GM23338 (cell line): Measurements from ENCODE around the gene RYR3. TPM values are rescaled to one million over a fixed set of nuclear protein-coding genes. Genes with fewer than 3 reads are reported as not detected.

Experiments
- ATAC-seq: fragments of 200-7000 bp; cut with Tn5 transposase; 3 replicates; pipeline ENCODE4 v1.9.1; 2020
- DNase-seq: peaks from one replicate; pipeline ENCODE4 v3.0.0-alpha.2; 2015; ENCODE audit warnings: low spot score
- H2AFZ ChIP-seq: fragments of 200-600 bp; sonication (generic); 2 replicates; pipeline ENCODE4 v1.8.0; 2016; ENCODE audit warnings: antibody characterized with exemption, mild to moderate bottlenecking, moderate library complexity
- H3F3A ChIP-seq: fragments of 200-600 bp; sonication (generic); replicated peaks from 2 replicates; pipeline ENCODE4 v1.8.0; 2017; ENCODE audit warnings: antibody characterized with exemption, mixed run types, low read depth
- H3K27ac ChIP-seq: fragments of 200-600 bp; sonication (generic); 2 replicates; pipeline ENCODE4 v1.6.1; 2016; ENCODE audit warnings: low read depth
- H3K27me3 ChIP-seq: fragments of 200-600 bp; sonication (generic); 2 replicates; pipeline ENCODE4 v1.8.0; 2016; ENCODE audit warnings: mild to moderate bottlenecking, mixed run types, moderate library complexity; ENCODE audit not compliant: insufficient read depth
- H3K36me3 ChIP-seq: fragments of 200-600 bp; sonication (generic); 2 replicates; pipeline ENCODE4 v1.8.0; 2016; ENCODE audit warnings: mild to moderate bottlenecking; ENCODE audit not compliant: insufficient read depth
- H3K4me1 ChIP-seq: fragments of 200-600 bp; sonication (generic); 2 replicates; pipeline ENCODE4 v1.8.0; 2016; ENCODE audit warnings: mild to moderate bottlenecking, moderate library complexity; ENCODE audit not compliant: insufficient read depth
- H3K4me2 ChIP-seq: fragments of 200-600 bp; sonication (generic); 2 replicates; pipeline ENCODE4 v1.7.1; 2017; ENCODE audit warnings: mixed run types
- H3K4me3 ChIP-seq: fragments of 200-600 bp; sonication (generic); 2 replicates; pipeline ENCODE4 v1.6.1; 2016; ENCODE audit warnings: mixed run types
- H3K79me2 ChIP-seq: fragments of 200-600 bp; sonication (generic); replicated peaks from 2 replicates; pipeline ENCODE4 v1.8.0; 2017; ENCODE audit warnings: mild to moderate bottlenecking; ENCODE audit not compliant: insufficient read depth
- H3K9me2 ChIP-seq: fragments of 200-600 bp; sonication (generic); 2 replicates; pipeline ENCODE4 v1.8.0; 2017; ENCODE audit not compliant: insufficient read depth
- H4K20me1 ChIP-seq: fragments of 200-600 bp; sonication (generic); replicated peaks from 2 replicates; pipeline ENCODE4 v1.8.0; 2017; ENCODE audit warnings: mild to moderate bottlenecking; ENCODE audit not compliant: insufficient read depth
- H3K27ac Mint-ChIP-seq: 2 replicates; pipeline ENCODE4 v1.8.0; 2020; ENCODE audit warnings: inconsistent platforms, mild to moderate bottlenecking, moderate library complexity, mixed read lengths
- H3K27me3 Mint-ChIP-seq: 3 replicates; pipeline ENCODE4 v1.8.0; 2022; ENCODE audit warnings: low read depth, mild to moderate bottlenecking, moderate library complexity, mixed read lengths, inconsistent platforms; ENCODE audit not compliant: insufficient read depth, poor library complexity
- H3K36me3 Mint-ChIP-seq: 3 replicates; pipeline ENCODE4 v1.8.0; 2021; ENCODE audit warnings: low read depth, mild to moderate bottlenecking, inconsistent platforms, moderate library complexity, mixed read lengths
- H3K4me1 Mint-ChIP-seq: 3 replicates; pipeline ENCODE4 v1.8.0; 2020; ENCODE audit warnings: mild to moderate bottlenecking, inconsistent platforms, mixed read lengths
- H3K4me3 Mint-ChIP-seq: 3 replicates; pipeline ENCODE4 v1.8.0; 2021; ENCODE audit warnings: moderate library complexity, mild to moderate bottlenecking, inconsistent platforms, mixed read lengths
- H3K9me3 Mint-ChIP-seq: 3 replicates; pipeline ENCODE4 v1.8.0; 2020; ENCODE audit warnings: moderate library complexity, mild to moderate bottlenecking, inconsistent platforms, mixed read lengths
- CREB1 ChIP-seq: fragments of 250-450 bp; sonication (Bioruptor Pico); IDR thresholded peaks from 2 replicates; pipeline ENCODE4 v1.5.0; 2020; ENCODE audit warnings: low read depth, mild to moderate bottlenecking, moderate library complexity
- CTCF ChIP-seq, 2 experiments: fragments of 200-600 bp in 1 of 2; sonication (generic) in 1 of 2; conservative IDR thresholded peaks; 2 replicates each; pipeline versions ENCODE4 v1.5.1 to v1.6.1; 2016 to 2017; ENCODE audit warnings: antibody characterized with exemption in 2 of 2, low read depth in 2 of 2, mild to moderate bottlenecking in 2 of 2, moderate library complexity in 1 of 2
- ETS1 ChIP-seq: IDR thresholded peaks from 2 replicates; pipeline ENCODE4 v1.6.1; 2016; ENCODE audit warnings: antibody characterized with exemption
- JUNB ChIP-seq: IDR thresholded peaks from one replicate; pipeline ENCODE4 v1.6.1; 2016; ENCODE audit warnings: antibody characterized with exemption; ENCODE audit not compliant: unreplicated experiment
- POLR2AphosphoS5 ChIP-seq: IDR thresholded peaks from 2 replicates; pipeline ENCODE4 v1.6.1; 2016; ENCODE audit warnings: antibody characterized with exemption, low read depth
- STAT1 ChIP-seq: IDR thresholded peaks from one replicate; pipeline ENCODE4 v1.6.1; 2016; ENCODE audit warnings: antibody characterized with exemption; ENCODE audit not compliant: unreplicated experiment
- ZNF114 ChIP-seq: fragments of 250-450 bp; sonication (Bioruptor Pico); IDR thresholded peaks from 2 replicates; pipeline ENCODE4 v1.5.0; 2020; ENCODE audit warnings: mild to moderate bottlenecking, moderate library complexity
- ZNF331 ChIP-seq: fragments of 250-450 bp; sonication (Bioruptor Pico); IDR thresholded peaks from 2 replicates; pipeline ENCODE4 v1.5.0; 2020; ENCODE audit warnings: low read depth, mild to moderate bottlenecking, moderate library complexity
- ZNF462 ChIP-seq: fragments of 250-450 bp; sonication (Bioruptor Pico); IDR thresholded peaks from 2 replicates; pipeline ENCODE4 v1.5.0; 2020; ENCODE audit warnings: mild to moderate bottlenecking, moderate library complexity
- polyA plus RNA-seq: library from polyadenylated mRNA; unstranded; fragments of >200 nt; fragmentation: Nextera tagmentation; extraction: Ambion mirVana; gene quantifications from 2 replicates; pipeline ENCODE4 v1.2.1, GENCODE V29; 2016
- total RNA-seq: library from RNA; depleted of rRNA; stranded (reverse); fragments of >200 nt; shearing (Covaris generic); gene quantifications from 2 replicates; pipeline ENCODE4 v1.2.3, GENCODE V29; 2014
- TF ChIP-seq, protein P1 (sequence below): IDR thresholded peaks from one replicate; pipeline ENCODE4 v1.6.1; 2018; ENCODE audit warnings: antibody characterized with exemption; ENCODE audit not compliant: unreplicated experiment

RYR3 gene
- total and polyA plus RNA-seq, 2 experiments from 2014 or later = 1.1 to 1.2 TPM

DNA sequence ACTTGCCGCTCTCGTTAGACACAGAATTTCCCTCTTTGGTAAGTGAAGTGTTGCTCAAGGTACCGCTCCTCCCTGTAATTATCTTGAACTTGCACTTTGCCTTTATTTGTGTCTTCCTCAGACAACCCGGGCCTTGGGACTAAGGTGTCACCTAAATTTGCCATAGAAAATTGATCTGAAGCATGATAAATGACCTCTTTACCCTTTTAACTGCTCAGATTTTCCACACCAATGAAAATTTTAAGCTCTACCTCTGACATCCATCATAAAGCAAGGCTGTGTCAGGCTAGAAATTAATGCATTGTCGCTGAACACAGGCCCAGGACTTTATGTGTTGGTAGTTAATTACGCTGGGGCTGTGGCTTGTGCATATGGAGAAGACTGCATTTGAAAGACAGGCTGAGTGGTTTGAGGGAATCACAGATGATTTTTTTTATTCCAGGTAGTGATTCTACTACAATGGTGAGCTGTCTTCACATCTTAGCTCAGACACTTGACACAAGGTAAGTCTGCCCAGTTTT is 458.0 kb downstream of the RYR3 start (continued):
- TF ChIP-seq ETS1 (no peak), ZNF331 (CRISPR knock-in tag) (no peak), JUNB (no peak), ZNF114 (CRISPR knock-in tag) (no peak), STAT1 (no peak), CREB1 (no peak)

DNA sequence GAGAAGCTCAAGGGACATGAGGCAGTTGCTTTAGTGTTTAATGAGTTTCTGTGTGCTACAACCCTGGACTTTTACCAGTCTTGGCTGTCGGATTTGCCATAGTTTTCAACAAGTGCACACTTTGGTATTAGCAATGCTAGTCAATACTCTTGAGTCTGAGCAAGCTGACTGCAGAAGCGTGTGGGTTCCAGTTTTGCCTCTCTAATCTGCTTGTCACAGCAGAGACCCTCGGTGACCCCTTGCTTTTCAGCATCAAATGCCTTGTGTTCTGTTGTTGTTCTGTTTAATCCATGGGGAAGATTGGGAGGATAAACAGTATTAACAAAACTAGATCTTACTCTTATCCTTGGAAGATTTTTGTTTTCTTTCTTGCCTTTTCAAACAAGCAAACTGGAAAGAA is 463.2 kb downstream of the RYR3 start:
- no peaks in the 10 kb centered on the region for H3K79me2 ChIP-seq
- no peak overlapping the region for H2AFZ ChIP-seq
- H3K4me3 ChIP-seq = no peak overlapping the region
- TF ChIP-seq ZNF462 (CRISPR knock-in tag) = no peak
- TF ChIP-seq CTCF (conservative IDR thresholded peaks at IDR 0.05; ENCODE audit: low read depth in 2 of 2) = no peak
- TF ChIP-seq POLR2AphosphoS5 = no peak
- TF ChIP-seq, protein P1, sequence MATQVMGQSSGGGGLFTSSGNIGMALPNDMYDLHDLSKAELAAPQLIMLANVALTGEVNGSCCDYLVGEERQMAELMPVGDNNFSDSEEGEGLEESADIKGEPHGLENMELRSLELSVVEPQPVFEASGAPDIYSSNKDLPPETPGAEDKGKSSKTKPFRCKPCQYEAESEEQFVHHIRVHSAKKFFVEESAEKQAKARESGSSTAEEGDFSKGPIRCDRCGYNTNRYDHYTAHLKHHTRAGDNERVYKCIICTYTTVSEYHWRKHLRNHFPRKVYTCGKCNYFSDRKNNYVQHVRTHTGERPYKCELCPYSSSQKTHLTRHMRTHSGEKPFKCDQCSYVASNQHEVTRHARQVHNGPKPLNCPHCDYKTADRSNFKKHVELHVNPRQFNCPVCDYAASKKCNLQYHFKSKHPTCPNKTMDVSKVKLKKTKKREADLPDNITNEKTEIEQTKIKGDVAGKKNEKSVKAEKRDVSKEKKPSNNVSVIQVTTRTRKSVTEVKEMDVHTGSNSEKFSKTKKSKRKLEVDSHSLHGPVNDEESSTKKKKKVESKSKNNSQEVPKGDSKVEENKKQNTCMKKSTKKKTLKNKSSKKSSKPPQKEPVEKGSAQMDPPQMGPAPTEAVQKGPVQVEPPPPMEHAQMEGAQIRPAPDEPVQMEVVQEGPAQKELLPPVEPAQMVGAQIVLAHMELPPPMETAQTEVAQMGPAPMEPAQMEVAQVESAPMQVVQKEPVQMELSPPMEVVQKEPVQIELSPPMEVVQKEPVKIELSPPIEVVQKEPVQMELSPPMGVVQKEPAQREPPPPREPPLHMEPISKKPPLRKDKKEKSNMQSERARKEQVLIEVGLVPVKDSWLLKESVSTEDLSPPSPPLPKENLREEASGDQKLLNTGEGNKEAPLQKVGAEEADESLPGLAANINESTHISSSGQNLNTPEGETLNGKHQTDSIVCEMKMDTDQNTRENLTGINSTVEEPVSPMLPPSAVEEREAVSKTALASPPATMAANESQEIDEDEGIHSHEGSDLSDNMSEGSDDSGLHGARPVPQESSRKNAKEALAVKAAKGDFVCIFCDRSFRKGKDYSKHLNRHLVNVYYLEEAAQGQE = no peak
- TF ChIP-seq ZNF331 (CRISPR knock-in tag) = no peak
- H3F3A ChIP-seq = no peaks in the 10 kb centered on the region
- no peaks in the 10 kb centered on the region for H3K36me3 ChIP-seq
- no peak for DNase-seq
- Mint-ChIP-seq H3K36me3 (no peaks in the 10 kb centered on the region), H3K4me1 (no peaks in the 10 kb centered on the region), H3K27me3 (peaks cover 2% of the 10 kb centered on the region), H3K9me3 (no peaks in the 10 kb centered on the region), H3K4me3 (no peak overlapping the region), H3K27ac (no peak overlapping the region)
- no peaks in the 10 kb centered on the region for H3K27me3 ChIP-seq
- no peak for ATAC-seq
- no peak overlapping the region for H3K27ac ChIP-seq
- H3K4me1 ChIP-seq = no peaks in the 10 kb centered on the region
- H3K4me2 ChIP-seq = no peak overlapping the region
- no peaks in the 10 kb centered on the region; the same call in 1 of the 2 replicates for H3K9me2 ChIP-seq
- H4K20me1 ChIP-seq = no peaks in the 10 kb centered on the region; the same call in 1 of the 2 replicates
